Esophagus squamous epithelium (tissue), 4 donors: ENCODE data around the gene ISG20.

Source experiments
- POLR2A ChIP-seq, 4 donors: fragments of 450-650 bp; IDR thresholded peaks; one replicate each; pipeline ENCODE4 v1.6.1; 2017; ENCODE audit warnings: antibody characterized with exemption in 4 of 4, mild to moderate bottlenecking in 4 of 4, moderate library complexity in 3 of 4
- TF ChIP-seq, protein P1 (sequence below), 6 experiments: fragments of 450-650 bp in 4 of 6; fragments of 200-600 bp in 2 of 6; sonication (generic) in 2 of 6; IDR thresholded peaks; one replicate each; pipeline ENCODE4 v1.5.1; 2016 to 2019; ENCODE audit warnings: antibody characterized with exemption in 6 of 6, mild to moderate bottlenecking in 4 of 6, moderate library complexity in 4 of 6

DNA sequence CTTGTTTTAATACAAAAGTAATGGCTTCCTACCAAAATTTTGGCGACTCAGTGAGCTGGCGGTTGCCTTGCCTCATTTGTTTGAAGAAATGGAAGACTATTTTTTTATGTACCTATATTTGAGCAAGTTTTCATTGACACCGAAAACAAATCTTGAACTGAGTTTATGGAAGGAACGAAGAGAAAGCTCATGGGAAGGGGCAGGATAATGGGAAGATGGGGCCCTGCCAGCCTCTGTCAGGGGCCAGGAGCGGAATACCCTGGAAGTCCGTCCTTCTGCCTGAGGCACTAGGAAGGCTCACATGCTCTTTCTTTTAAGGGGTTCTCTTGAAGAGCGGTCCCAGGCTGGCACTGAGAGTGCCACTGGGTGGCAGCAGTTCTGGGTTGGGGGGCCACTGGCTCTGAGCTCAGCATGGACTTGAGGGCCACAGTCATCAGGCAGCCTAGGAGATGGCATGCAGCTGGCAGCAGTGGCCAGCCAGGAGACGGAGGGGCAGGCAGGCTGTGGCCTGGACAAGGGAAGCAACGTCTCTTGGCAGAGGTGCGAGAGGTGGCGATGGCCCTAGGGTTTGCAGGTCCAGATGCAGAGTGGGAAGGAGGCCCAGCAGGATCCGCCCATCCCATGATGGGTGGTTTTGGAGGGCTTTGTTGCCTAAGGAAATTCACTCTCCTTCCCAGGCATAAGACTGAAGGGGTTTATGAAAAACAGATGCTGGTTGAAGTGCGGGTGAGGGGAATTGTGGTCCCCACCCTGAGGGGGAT, 41.6 kb downstream of the ISG20 start:
- TF ChIP-seq, protein P1, sequence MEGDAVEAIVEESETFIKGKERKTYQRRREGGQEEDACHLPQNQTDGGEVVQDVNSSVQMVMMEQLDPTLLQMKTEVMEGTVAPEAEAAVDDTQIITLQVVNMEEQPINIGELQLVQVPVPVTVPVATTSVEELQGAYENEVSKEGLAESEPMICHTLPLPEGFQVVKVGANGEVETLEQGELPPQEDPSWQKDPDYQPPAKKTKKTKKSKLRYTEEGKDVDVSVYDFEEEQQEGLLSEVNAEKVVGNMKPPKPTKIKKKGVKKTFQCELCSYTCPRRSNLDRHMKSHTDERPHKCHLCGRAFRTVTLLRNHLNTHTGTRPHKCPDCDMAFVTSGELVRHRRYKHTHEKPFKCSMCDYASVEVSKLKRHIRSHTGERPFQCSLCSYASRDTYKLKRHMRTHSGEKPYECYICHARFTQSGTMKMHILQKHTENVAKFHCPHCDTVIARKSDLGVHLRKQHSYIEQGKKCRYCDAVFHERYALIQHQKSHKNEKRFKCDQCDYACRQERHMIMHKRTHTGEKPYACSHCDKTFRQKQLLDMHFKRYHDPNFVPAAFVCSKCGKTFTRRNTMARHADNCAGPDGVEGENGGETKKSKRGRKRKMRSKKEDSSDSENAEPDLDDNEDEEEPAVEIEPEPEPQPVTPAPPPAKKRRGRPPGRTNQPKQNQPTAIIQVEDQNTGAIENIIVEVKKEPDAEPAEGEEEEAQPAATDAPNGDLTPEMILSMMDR (IDR thresholded peaks at IDR 0.05): no peak
- TF ChIP-seq POLR2A (IDR thresholded peaks at IDR 0.05): no peak
